Erythroblast (primary cell): ENCODE data around the gene NR3C1.

Source experiments
- GATA1 ChIP-seq: IDR thresholded peaks from 2 replicates; pipeline ENCODE4 v1.6.1; 2011; ENCODE audit warnings: low read depth, mild to moderate bottlenecking, control low read depth, low read length, moderate library complexity
- POLR2A ChIP-seq: IDR thresholded peaks from 2 replicates; pipeline ENCODE4 v1.6.1; 2011; ENCODE audit warnings: mild to moderate bottlenecking, low read length

DNA sequence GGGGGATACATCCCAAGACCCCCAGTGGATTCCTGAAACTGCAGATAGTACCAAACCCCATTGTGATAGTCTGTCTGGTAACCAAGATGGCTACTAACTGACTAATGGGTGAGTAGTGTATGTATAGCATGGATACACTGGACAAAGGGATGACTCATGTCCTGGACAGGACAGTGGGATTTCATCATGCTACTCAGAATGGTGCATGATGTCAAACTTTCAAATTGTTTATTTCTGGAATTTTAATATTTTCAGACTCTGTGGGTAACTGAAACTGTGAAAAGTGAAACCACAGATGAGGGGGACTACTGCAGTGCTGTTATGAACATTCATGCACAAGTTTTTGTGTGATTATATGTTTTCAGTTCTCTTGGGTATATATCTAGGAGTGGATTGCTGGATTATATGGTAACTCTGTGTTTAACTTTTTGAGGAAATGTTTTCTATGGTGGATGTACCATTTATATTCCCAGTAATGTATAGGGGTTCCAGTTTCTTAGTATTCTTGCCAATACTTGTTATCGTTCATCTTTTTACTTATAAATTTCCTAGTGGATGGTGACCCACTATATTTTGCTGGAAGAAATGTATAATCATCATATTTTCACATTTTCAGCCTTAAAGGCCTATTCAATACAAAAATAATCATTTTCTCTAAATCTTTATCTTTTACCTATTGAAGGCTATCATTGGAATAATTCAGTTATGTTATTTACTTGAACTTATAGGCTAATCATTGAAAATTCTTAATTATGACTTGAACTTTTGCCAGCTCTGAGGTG lies 140.9 kb downstream of the NR3C1 start:
- TF ChIP-seq POLR2A (no peak), GATA1 (no peak)
